C4-2B (cell line): ENCODE results near the gene FBXL20.

Experiments used
- ZFX ChIP-seq: fragments of 450-650 bp; IDR thresholded peaks from 2 replicates; pipeline ENCODE4 v1.6.1; 2017
- TF ChIP-seq, protein P1 (sequence below): fragments of 450-650 bp; conservative IDR thresholded peaks from 2 replicates; pipeline ENCODE4 v1.5.1; 2017; ENCODE audit warnings: mild to moderate bottlenecking

GRCh38 chr17:39408360-39408759 lies 6.9 kb upstream of the FBXL20 start:
- TF ChIP-seq, protein P1, sequence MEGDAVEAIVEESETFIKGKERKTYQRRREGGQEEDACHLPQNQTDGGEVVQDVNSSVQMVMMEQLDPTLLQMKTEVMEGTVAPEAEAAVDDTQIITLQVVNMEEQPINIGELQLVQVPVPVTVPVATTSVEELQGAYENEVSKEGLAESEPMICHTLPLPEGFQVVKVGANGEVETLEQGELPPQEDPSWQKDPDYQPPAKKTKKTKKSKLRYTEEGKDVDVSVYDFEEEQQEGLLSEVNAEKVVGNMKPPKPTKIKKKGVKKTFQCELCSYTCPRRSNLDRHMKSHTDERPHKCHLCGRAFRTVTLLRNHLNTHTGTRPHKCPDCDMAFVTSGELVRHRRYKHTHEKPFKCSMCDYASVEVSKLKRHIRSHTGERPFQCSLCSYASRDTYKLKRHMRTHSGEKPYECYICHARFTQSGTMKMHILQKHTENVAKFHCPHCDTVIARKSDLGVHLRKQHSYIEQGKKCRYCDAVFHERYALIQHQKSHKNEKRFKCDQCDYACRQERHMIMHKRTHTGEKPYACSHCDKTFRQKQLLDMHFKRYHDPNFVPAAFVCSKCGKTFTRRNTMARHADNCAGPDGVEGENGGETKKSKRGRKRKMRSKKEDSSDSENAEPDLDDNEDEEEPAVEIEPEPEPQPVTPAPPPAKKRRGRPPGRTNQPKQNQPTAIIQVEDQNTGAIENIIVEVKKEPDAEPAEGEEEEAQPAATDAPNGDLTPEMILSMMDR, result no peak
- no peak for TF ChIP-seq ZFX
